HEK293 (cell line): ENCODE results near the gene ZNF460.
A peak's percentile ranks its signal among the peaks of the same experiment; 100 is the strongest.

Experiments used
- MEIS1 ChIP-seq: sonication (generic); formaldehyde crosslinking; IDR thresholded peaks from 2 replicates; pipeline ENCODE4 v1.8.1; 2022; ENCODE audit warnings: missing genetic modification reagents, mild to moderate bottlenecking, borderline replicate concordance
- ZBTB10 ChIP-seq: fragments of 450-650 bp; formaldehyde crosslinking; IDR thresholded peaks from 2 replicates; pipeline ENCODE4 v1.5.1; 2016; ENCODE audit warnings: missing biosample characterization, missing genetic modification characterization
- ZBTB49 ChIP-seq: fragments of 450-650 bp; formaldehyde crosslinking; IDR thresholded peaks from 2 replicates; pipeline ENCODE4 v1.5.1; 2016; ENCODE audit warnings: missing biosample characterization, missing genetic modification characterization, low read depth
- ZNF148 ChIP-seq: fragments of 450-650 bp; formaldehyde crosslinking; IDR thresholded peaks from 2 replicates; pipeline ENCODE4 v1.5.0; 2017; ENCODE audit warnings: missing biosample characterization, missing genetic modification characterization, borderline replicate concordance
- ZNF214 ChIP-seq: fragments of 450-650 bp; formaldehyde crosslinking; IDR thresholded peaks from 2 replicates; pipeline ENCODE4 v1.5.1; 2017; ENCODE audit warnings: missing biosample characterization, mild to moderate bottlenecking, missing genetic modification characterization, borderline replicate concordance
- ZNF302 ChIP-seq: fragments of 450-650 bp; formaldehyde crosslinking; IDR thresholded peaks from 2 replicates; pipeline ENCODE4 v1.5.1; 2016; ENCODE audit warnings: missing biosample characterization, missing genetic modification characterization, low read depth
- ZNF335 ChIP-seq: fragments of 450-650 bp; formaldehyde crosslinking; conservative IDR thresholded peaks from 2 replicates; pipeline ENCODE4 v1.5.1; 2016; ENCODE audit warnings: missing biosample characterization, missing genetic modification characterization
- ZNF530 ChIP-seq: fragments of 450-650 bp; formaldehyde crosslinking; IDR thresholded peaks from 2 replicates; pipeline ENCODE4 v1.5.1; 2016; ENCODE audit warnings: low read depth, missing biosample characterization, missing genetic modification characterization
- ZNF548 ChIP-seq: fragments of 450-650 bp; formaldehyde crosslinking; IDR thresholded peaks from 2 replicates; pipeline ENCODE4 v1.5.1; 2016; ENCODE audit warnings: missing biosample characterization, missing genetic modification characterization
- ZNF677 ChIP-seq: fragments of 450-650 bp; IDR thresholded peaks from 2 replicates; pipeline ENCODE4 v1.5.0; 2018; ENCODE audit warnings: missing biosample characterization, mild to moderate bottlenecking, missing genetic modification characterization, moderate library complexity
- ZNF76 ChIP-seq: fragments of 450-650 bp; formaldehyde crosslinking; IDR thresholded peaks from 2 replicates; pipeline ENCODE4; 2016; ENCODE audit warnings: low read depth, missing biosample characterization, missing genetic modification characterization, borderline replicate concordance
- ZNF776 ChIP-seq: fragments of 450-650 bp; formaldehyde crosslinking; IDR thresholded peaks from 2 replicates; pipeline ENCODE4 v1.5.0; 2017; ENCODE audit warnings: missing biosample characterization, missing genetic modification characterization, borderline replicate concordance
- TF ChIP-seq, protein P1 (sequence below): fragments of 450-650 bp; formaldehyde crosslinking; IDR thresholded peaks from 2 replicates; pipeline ENCODE4 v1.5.1; 2017; ENCODE audit warnings: missing biosample characterization, mild to moderate bottlenecking, missing genetic modification characterization, moderate library complexity
- TF ChIP-seq, protein P2 (sequence below): fragments of 450-650 bp; formaldehyde crosslinking; IDR thresholded peaks from 2 replicates; pipeline ENCODE4 v1.5.1; 2016; ENCODE audit warnings: missing biosample characterization, missing genetic modification characterization, borderline replicate concordance
- TF ChIP-seq, protein P3 (sequence below): fragments of 450-650 bp; formaldehyde crosslinking; IDR thresholded peaks from 2 replicates; pipeline ENCODE4 v1.5.1; 2016; ENCODE audit warnings: missing biosample characterization, missing genetic modification characterization, borderline replicate concordance
- TF ChIP-seq, protein P4 (sequence below): fragments of 450-650 bp; formaldehyde crosslinking; IDR thresholded peaks from 2 replicates; pipeline ENCODE4 v1.5.1; 2016; ENCODE audit warnings: missing biosample characterization, missing genetic modification characterization

ZNF460 gene

GRCh38 chr19:57279418-57280164 is 694 bp upstream of the ZNF460 start (continued):
- TF ChIP-seq ZNF677 (tag by site-specific recombination) (no peak), ZNF302 (no peak), ZNF335 (tag by site-specific recombination) (peak; percentile 95), ZNF148 (tag by site-specific recombination) (no peak), ZNF776 (tag by site-specific recombination) (no peak), ZBTB10 (0 out of 2 replicates have a peak, but pooled peaks have one; percentile 7), ZBTB49 (tag by site-specific recombination) (no peak), ZNF214 (no peak), ZNF548 (tag by site-specific recombination) (no peak), ZNF530 (no peak), MEIS1 (no peak), ZNF76 (tag by site-specific recombination) (peak; percentile 42)
- TF ChIP-seq, protein P1, sequence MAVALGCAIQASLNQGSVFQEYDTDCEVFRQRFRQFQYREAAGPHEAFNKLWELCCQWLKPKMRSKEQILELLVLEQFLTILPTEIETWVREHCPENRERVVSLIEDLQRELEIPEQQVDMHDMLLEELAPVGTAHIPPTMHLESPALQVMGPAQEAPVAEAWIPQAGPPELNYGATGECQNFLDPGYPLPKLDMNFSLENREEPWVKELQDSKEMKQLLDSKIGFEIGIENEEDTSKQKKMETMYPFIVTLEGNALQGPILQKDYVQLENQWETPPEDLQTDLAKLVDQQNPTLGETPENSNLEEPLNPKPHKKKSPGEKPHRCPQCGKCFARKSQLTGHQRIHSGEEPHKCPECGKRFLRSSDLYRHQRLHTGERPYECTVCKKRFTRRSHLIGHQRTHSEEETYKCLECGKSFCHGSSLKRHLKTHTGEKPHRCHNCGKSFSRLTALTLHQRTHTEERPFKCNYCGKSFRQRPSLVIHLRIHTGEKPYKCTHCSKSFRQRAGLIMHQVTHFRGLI, result no peak
- TF ChIP-seq, protein P2, sequence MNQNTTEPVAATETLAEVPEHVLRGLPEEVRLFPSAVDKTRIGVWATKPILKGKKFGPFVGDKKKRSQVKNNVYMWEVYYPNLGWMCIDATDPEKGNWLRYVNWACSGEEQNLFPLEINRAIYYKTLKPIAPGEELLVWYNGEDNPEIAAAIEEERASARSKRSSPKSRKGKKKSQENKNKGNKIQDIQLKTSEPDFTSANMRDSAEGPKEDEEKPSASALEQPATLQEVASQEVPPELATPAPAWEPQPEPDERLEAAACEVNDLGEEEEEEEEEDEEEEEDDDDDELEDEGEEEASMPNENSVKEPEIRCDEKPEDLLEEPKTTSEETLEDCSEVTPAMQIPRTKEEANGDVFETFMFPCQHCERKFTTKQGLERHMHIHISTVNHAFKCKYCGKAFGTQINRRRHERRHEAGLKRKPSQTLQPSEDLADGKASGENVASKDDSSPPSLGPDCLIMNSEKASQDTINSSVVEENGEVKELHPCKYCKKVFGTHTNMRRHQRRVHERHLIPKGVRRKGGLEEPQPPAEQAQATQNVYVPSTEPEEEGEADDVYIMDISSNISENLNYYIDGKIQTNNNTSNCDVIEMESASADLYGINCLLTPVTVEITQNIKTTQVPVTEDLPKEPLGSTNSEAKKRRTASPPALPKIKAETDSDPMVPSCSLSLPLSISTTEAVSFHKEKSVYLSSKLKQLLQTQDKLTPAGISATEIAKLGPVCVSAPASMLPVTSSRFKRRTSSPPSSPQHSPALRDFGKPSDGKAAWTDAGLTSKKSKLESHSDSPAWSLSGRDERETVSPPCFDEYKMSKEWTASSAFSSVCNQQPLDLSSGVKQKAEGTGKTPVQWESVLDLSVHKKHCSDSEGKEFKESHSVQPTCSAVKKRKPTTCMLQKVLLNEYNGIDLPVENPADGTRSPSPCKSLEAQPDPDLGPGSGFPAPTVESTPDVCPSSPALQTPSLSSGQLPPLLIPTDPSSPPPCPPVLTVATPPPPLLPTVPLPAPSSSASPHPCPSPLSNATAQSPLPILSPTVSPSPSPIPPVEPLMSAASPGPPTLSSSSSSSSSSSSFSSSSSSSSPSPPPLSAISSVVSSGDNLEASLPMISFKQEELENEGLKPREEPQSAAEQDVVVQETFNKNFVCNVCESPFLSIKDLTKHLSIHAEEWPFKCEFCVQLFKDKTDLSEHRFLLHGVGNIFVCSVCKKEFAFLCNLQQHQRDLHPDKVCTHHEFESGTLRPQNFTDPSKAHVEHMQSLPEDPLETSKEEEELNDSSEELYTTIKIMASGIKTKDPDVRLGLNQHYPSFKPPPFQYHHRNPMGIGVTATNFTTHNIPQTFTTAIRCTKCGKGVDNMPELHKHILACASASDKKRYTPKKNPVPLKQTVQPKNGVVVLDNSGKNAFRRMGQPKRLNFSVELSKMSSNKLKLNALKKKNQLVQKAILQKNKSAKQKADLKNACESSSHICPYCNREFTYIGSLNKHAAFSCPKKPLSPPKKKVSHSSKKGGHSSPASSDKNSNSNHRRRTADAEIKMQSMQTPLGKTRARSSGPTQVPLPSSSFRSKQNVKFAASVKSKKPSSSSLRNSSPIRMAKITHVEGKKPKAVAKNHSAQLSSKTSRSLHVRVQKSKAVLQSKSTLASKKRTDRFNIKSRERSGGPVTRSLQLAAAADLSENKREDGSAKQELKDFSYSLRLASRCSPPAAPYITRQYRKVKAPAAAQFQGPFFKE (tag by site-specific recombination), result no peak
- TF ChIP-seq, protein P3, sequence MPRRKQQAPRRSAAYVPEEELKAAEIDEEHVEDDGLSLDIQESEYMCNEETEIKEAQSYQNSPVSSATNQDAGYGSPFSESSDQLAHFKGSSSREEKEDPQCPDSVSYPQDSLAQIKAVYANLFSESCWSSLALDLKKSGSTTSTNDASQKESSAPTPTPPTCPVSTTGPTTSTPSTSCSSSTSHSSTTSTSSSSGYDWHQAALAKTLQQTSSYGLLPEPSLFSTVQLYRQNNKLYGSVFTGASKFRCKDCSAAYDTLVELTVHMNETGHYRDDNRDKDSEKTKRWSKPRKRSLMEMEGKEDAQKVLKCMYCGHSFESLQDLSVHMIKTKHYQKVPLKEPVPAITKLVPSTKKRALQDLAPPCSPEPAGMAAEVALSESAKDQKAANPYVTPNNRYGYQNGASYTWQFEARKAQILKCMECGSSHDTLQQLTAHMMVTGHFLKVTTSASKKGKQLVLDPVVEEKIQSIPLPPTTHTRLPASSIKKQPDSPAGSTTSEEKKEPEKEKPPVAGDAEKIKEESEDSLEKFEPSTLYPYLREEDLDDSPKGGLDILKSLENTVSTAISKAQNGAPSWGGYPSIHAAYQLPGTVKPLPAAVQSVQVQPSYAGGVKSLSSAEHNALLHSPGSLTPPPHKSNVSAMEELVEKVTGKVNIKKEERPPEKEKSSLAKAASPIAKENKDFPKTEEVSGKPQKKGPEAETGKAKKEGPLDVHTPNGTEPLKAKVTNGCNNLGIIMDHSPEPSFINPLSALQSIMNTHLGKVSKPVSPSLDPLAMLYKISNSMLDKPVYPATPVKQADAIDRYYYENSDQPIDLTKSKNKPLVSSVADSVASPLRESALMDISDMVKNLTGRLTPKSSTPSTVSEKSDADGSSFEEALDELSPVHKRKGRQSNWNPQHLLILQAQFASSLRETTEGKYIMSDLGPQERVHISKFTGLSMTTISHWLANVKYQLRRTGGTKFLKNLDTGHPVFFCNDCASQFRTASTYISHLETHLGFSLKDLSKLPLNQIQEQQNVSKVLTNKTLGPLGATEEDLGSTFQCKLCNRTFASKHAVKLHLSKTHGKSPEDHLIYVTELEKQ (tag by site-specific recombination), result no peak
- TF ChIP-seq, protein P4, sequence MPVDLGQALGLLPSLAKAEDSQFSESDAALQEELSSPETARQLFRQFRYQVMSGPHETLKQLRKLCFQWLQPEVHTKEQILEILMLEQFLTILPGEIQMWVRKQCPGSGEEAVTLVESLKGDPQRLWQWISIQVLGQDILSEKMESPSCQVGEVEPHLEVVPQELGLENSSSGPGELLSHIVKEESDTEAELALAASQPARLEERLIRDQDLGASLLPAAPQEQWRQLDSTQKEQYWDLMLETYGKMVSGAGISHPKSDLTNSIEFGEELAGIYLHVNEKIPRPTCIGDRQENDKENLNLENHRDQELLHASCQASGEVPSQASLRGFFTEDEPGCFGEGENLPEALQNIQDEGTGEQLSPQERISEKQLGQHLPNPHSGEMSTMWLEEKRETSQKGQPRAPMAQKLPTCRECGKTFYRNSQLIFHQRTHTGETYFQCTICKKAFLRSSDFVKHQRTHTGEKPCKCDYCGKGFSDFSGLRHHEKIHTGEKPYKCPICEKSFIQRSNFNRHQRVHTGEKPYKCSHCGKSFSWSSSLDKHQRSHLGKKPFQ (tag by site-specific recombination), result no peak
